DOHH2 (cell line): ENCODE data around the gene OR5B3.

Source experiments
- EZH2phosphoT487 ChIP-seq: fragments of 200-600 bp; sonication (generic); IDR thresholded peaks from 2 replicates; pipeline ENCODE4 v1.6.1; 2017; ENCODE audit warnings: borderline replicate concordance, mild to moderate bottlenecking, antibody characterized with exemption, low read length, moderate library complexity, mixed read lengths
- TF ChIP-seq, protein P1 (sequence below): fragments of 200-600 bp; sonication (generic); IDR thresholded peaks from one replicate; pipeline ENCODE4 v1.5.1; 2014; ENCODE audit warnings: antibody characterized with exemption, mild to moderate bottlenecking, low read depth, low read length; ENCODE audit not compliant: poor library complexity, severe bottlenecking

DNA sequence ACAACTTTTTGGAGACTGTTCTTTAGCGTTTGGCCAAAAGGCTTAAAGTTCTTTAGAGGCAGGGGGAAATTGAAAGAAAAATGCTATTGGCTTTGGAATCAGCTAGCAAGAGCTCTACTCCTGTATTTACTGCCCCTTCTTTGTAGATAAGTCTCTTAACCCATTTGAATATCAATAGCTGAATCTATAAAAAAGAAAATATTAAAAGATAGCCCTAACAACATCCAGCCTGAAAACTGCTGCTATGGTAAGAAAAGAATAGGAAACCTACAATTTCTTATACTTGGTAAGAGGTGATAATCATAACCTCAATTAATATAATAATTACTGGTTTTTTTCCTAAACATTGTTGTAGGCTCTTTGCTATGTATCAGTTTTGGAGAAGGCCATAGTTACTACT is 35.5 kb upstream of the OR5B3 start, which contains the start of gene OR5B12:
- TF ChIP-seq, protein P1, sequence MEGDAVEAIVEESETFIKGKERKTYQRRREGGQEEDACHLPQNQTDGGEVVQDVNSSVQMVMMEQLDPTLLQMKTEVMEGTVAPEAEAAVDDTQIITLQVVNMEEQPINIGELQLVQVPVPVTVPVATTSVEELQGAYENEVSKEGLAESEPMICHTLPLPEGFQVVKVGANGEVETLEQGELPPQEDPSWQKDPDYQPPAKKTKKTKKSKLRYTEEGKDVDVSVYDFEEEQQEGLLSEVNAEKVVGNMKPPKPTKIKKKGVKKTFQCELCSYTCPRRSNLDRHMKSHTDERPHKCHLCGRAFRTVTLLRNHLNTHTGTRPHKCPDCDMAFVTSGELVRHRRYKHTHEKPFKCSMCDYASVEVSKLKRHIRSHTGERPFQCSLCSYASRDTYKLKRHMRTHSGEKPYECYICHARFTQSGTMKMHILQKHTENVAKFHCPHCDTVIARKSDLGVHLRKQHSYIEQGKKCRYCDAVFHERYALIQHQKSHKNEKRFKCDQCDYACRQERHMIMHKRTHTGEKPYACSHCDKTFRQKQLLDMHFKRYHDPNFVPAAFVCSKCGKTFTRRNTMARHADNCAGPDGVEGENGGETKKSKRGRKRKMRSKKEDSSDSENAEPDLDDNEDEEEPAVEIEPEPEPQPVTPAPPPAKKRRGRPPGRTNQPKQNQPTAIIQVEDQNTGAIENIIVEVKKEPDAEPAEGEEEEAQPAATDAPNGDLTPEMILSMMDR: no peak
- TF ChIP-seq EZH2phosphoT487: no peak
